GM23338 (cell line): ENCODE measurements around the gene ARFIP1. TPM values are rescaled to one million over a fixed set of nuclear protein-coding genes. Genes with fewer than 3 reads are reported as not detected.

Source experiments
- ATAC-seq: fragments of 200-7000 bp; cut with Tn5 transposase; 3 replicates; pipeline ENCODE4 v1.9.1; 2020
- DNase-seq: peaks from one replicate; pipeline ENCODE4 v3.0.0-alpha.2; 2015; ENCODE audit warnings: low spot score
- H2AFZ ChIP-seq: fragments of 200-600 bp; sonication (generic); 2 replicates; pipeline ENCODE4 v1.8.0; 2016; ENCODE audit warnings: antibody characterized with exemption, mild to moderate bottlenecking, moderate library complexity
- H3F3A ChIP-seq: fragments of 200-600 bp; sonication (generic); replicated peaks from 2 replicates; pipeline ENCODE4 v1.8.0; 2017; ENCODE audit warnings: antibody characterized with exemption, mixed run types, low read depth
- H3K27ac ChIP-seq: fragments of 200-600 bp; sonication (generic); 2 replicates; pipeline ENCODE4 v1.6.1; 2016; ENCODE audit warnings: low read depth
- H3K27me3 ChIP-seq: fragments of 200-600 bp; sonication (generic); 2 replicates; pipeline ENCODE4 v1.8.0; 2016; ENCODE audit warnings: mild to moderate bottlenecking, mixed run types, moderate library complexity; ENCODE audit not compliant: insufficient read depth
- H3K36me3 ChIP-seq: fragments of 200-600 bp; sonication (generic); 2 replicates; pipeline ENCODE4 v1.8.0; 2016; ENCODE audit warnings: mild to moderate bottlenecking; ENCODE audit not compliant: insufficient read depth
- H3K4me1 ChIP-seq: fragments of 200-600 bp; sonication (generic); 2 replicates; pipeline ENCODE4 v1.8.0; 2016; ENCODE audit warnings: mild to moderate bottlenecking, moderate library complexity; ENCODE audit not compliant: insufficient read depth
- H3K4me2 ChIP-seq: fragments of 200-600 bp; sonication (generic); 2 replicates; pipeline ENCODE4 v1.7.1; 2017; ENCODE audit warnings: mixed run types
- H3K4me3 ChIP-seq: fragments of 200-600 bp; sonication (generic); 2 replicates; pipeline ENCODE4 v1.6.1; 2016; ENCODE audit warnings: mixed run types
- H3K79me2 ChIP-seq: fragments of 200-600 bp; sonication (generic); replicated peaks from 2 replicates; pipeline ENCODE4 v1.8.0; 2017; ENCODE audit warnings: mild to moderate bottlenecking; ENCODE audit not compliant: insufficient read depth
- H3K9me2 ChIP-seq: fragments of 200-600 bp; sonication (generic); 2 replicates; pipeline ENCODE4 v1.8.0; 2017; ENCODE audit not compliant: insufficient read depth
- H4K20me1 ChIP-seq: fragments of 200-600 bp; sonication (generic); replicated peaks from 2 replicates; pipeline ENCODE4 v1.8.0; 2017; ENCODE audit warnings: mild to moderate bottlenecking; ENCODE audit not compliant: insufficient read depth
- H3K27ac Mint-ChIP-seq: 2 replicates; pipeline ENCODE4 v1.8.0; 2020; ENCODE audit warnings: inconsistent platforms, mild to moderate bottlenecking, moderate library complexity, mixed read lengths
- H3K27me3 Mint-ChIP-seq: 3 replicates; pipeline ENCODE4 v1.8.0; 2022; ENCODE audit warnings: low read depth, mild to moderate bottlenecking, moderate library complexity, mixed read lengths, inconsistent platforms; ENCODE audit not compliant: insufficient read depth, poor library complexity
- H3K36me3 Mint-ChIP-seq: 3 replicates; pipeline ENCODE4 v1.8.0; 2021; ENCODE audit warnings: low read depth, mild to moderate bottlenecking, inconsistent platforms, moderate library complexity, mixed read lengths
- H3K4me1 Mint-ChIP-seq: 3 replicates; pipeline ENCODE4 v1.8.0; 2020; ENCODE audit warnings: mild to moderate bottlenecking, inconsistent platforms, mixed read lengths
- H3K4me3 Mint-ChIP-seq: 3 replicates; pipeline ENCODE4 v1.8.0; 2021; ENCODE audit warnings: moderate library complexity, mild to moderate bottlenecking, inconsistent platforms, mixed read lengths
- H3K9me3 Mint-ChIP-seq: 3 replicates; pipeline ENCODE4 v1.8.0; 2020; ENCODE audit warnings: moderate library complexity, mild to moderate bottlenecking, inconsistent platforms, mixed read lengths
- CREB1 ChIP-seq: fragments of 250-450 bp; sonication (Bioruptor Pico); IDR thresholded peaks from 2 replicates; pipeline ENCODE4 v1.5.0; 2020; ENCODE audit warnings: low read depth, mild to moderate bottlenecking, moderate library complexity
- CTCF ChIP-seq, 2 experiments: fragments of 200-600 bp in 1 of 2; sonication (generic) in 1 of 2; conservative IDR thresholded peaks; 2 replicates each; pipeline versions ENCODE4 v1.5.1 to v1.6.1; 2016 to 2017; ENCODE audit warnings: antibody characterized with exemption in 2 of 2, low read depth in 2 of 2, mild to moderate bottlenecking in 2 of 2, moderate library complexity in 1 of 2
- EZH2 ChIP-seq: fragments of 200-600 bp; sonication (generic); IDR thresholded peaks from one replicate; pipeline ENCODE4 v1.8.0; 2017; ENCODE audit warnings: antibody characterized with exemption, mild to moderate bottlenecking, low read depth; ENCODE audit not compliant: unreplicated experiment
- EZH2phosphoT487 ChIP-seq: fragments of 200-600 bp; sonication (generic); IDR thresholded peaks from one replicate; pipeline ENCODE4 v1.8.1; 2018; ENCODE audit warnings: antibody characterized with exemption; ENCODE audit not compliant: unreplicated experiment
- JUNB ChIP-seq: IDR thresholded peaks from one replicate; pipeline ENCODE4 v1.6.1; 2016; ENCODE audit warnings: antibody characterized with exemption; ENCODE audit not compliant: unreplicated experiment
- NANOG ChIP-seq: IDR thresholded peaks from 2 replicates; pipeline ENCODE4 v1.6.1; 2016; ENCODE audit warnings: antibody characterized with exemption, borderline replicate concordance
- POLR2AphosphoS5 ChIP-seq: IDR thresholded peaks from 2 replicates; pipeline ENCODE4 v1.6.1; 2016; ENCODE audit warnings: antibody characterized with exemption, low read depth
- STAT1 ChIP-seq: IDR thresholded peaks from one replicate; pipeline ENCODE4 v1.6.1; 2016; ENCODE audit warnings: antibody characterized with exemption; ENCODE audit not compliant: unreplicated experiment
- ZNF114 ChIP-seq: fragments of 250-450 bp; sonication (Bioruptor Pico); IDR thresholded peaks from 2 replicates; pipeline ENCODE4 v1.5.0; 2020; ENCODE audit warnings: mild to moderate bottlenecking, moderate library complexity
- ZNF331 ChIP-seq: fragments of 250-450 bp; sonication (Bioruptor Pico); IDR thresholded peaks from 2 replicates; pipeline ENCODE4 v1.5.0; 2020; ENCODE audit warnings: low read depth, mild to moderate bottlenecking, moderate library complexity
- ZNF462 ChIP-seq: fragments of 250-450 bp; sonication (Bioruptor Pico); IDR thresholded peaks from 2 replicates; pipeline ENCODE4 v1.5.0; 2020; ENCODE audit warnings: mild to moderate bottlenecking, moderate library complexity
- polyA plus RNA-seq: library from polyadenylated mRNA; unstranded; fragments of >200 nt; fragmentation: Nextera tagmentation; extraction: Ambion mirVana; gene quantifications from 2 replicates; pipeline ENCODE4 v1.2.1, GENCODE V29; 2016
- total RNA-seq: library from RNA; depleted of rRNA; stranded (reverse); fragments of >200 nt; shearing (Covaris generic); gene quantifications from 2 replicates; pipeline ENCODE4 v1.2.3, GENCODE V29; 2014
- TF ChIP-seq, protein P1 (sequence below): IDR thresholded peaks from one replicate; pipeline ENCODE4 v1.6.1; 2018; ENCODE audit warnings: antibody characterized with exemption; ENCODE audit not compliant: unreplicated experiment
- TF ChIP-seq, protein P2 (sequence below): IDR thresholded peaks from 2 replicates; pipeline ENCODE4 v1.6.1; 2016; ENCODE audit warnings: antibody characterized with exemption

ARFIP1 gene
- total and polyA plus RNA-seq, 2 experiments from 2014 or later = 46.0 to 49.6 TPM

DNA sequence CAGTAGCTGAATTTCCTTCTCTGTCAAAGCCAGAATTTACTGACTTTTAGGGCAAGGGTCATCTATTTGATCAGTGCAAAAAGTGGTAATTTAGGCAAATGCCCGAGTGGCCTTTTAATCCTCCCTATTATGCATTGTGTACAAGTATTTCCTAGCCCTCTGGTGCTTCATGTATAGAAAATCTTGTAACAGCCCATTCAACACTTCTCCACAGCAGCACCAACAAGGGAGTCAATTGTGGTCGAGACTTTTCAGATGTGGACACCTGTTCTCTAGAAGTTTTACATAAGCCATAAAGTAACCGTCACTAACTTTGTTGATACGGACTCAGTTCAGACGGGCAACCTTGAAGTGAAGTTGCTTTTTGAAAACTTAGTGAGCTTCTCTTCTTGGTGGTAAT is 105.4 kb downstream of the ARFIP1 start:
- H3F3A ChIP-seq = no peaks in the 10 kb centered on the region
- no peak overlapping the region for H2AFZ ChIP-seq
- no peaks in the 10 kb centered on the region for H3K27me3 ChIP-seq
- Mint-ChIP-seq H3K4me1 (peaks cover 18% of the 10 kb centered on the region), H3K4me3 (no peak overlapping the region), H3K9me3 (no peaks in the 10 kb centered on the region), H3K36me3 (peaks cover under 1% of the 10 kb centered on the region; the same call in 1 of the 3 replicates), H3K27me3 (no peaks in the 10 kb centered on the region), H3K27ac (peak overlapping the region; percentile 28; the same call in 1 of the 2 replicates)
- H3K27ac ChIP-seq = no peak overlapping the region; the same call in 1 of the 2 replicates
- ATAC-seq = no peak
- TF ChIP-seq CREB1 (no peak), POLR2AphosphoS5 (no peak), EZH2 (no peak), ZNF331 (CRISPR knock-in tag) (no peak), JUNB (no peak), EZH2phosphoT487 (no peak), ZNF462 (CRISPR knock-in tag) (no peak), CTCF (conservative IDR thresholded peaks at IDR 0.05; ENCODE audit: low read depth in 2 of 2) (no peak), ZNF114 (CRISPR knock-in tag) (no peak), STAT1 (no peak), NANOG (no peak)
- TF ChIP-seq, protein P1, sequence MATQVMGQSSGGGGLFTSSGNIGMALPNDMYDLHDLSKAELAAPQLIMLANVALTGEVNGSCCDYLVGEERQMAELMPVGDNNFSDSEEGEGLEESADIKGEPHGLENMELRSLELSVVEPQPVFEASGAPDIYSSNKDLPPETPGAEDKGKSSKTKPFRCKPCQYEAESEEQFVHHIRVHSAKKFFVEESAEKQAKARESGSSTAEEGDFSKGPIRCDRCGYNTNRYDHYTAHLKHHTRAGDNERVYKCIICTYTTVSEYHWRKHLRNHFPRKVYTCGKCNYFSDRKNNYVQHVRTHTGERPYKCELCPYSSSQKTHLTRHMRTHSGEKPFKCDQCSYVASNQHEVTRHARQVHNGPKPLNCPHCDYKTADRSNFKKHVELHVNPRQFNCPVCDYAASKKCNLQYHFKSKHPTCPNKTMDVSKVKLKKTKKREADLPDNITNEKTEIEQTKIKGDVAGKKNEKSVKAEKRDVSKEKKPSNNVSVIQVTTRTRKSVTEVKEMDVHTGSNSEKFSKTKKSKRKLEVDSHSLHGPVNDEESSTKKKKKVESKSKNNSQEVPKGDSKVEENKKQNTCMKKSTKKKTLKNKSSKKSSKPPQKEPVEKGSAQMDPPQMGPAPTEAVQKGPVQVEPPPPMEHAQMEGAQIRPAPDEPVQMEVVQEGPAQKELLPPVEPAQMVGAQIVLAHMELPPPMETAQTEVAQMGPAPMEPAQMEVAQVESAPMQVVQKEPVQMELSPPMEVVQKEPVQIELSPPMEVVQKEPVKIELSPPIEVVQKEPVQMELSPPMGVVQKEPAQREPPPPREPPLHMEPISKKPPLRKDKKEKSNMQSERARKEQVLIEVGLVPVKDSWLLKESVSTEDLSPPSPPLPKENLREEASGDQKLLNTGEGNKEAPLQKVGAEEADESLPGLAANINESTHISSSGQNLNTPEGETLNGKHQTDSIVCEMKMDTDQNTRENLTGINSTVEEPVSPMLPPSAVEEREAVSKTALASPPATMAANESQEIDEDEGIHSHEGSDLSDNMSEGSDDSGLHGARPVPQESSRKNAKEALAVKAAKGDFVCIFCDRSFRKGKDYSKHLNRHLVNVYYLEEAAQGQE = no peak
- TF ChIP-seq, protein P2, sequence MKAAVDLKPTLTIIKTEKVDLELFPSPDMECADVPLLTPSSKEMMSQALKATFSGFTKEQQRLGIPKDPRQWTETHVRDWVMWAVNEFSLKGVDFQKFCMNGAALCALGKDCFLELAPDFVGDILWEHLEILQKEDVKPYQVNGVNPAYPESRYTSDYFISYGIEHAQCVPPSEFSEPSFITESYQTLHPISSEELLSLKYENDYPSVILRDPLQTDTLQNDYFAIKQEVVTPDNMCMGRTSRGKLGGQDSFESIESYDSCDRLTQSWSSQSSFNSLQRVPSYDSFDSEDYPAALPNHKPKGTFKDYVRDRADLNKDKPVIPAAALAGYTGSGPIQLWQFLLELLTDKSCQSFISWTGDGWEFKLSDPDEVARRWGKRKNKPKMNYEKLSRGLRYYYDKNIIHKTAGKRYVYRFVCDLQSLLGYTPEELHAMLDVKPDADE = no peak
- H3K4me2 ChIP-seq = no peak overlapping the region
- H3K4me1 ChIP-seq = peaks cover 12% of the 10 kb centered on the region; the same call in 1 of the 2 replicates
- no peaks in the 10 kb centered on the region for H4K20me1 ChIP-seq
- DNase-seq = no peak
- H3K79me2 ChIP-seq = no peaks in the 10 kb centered on the region
- H3K4me3 ChIP-seq = no peak overlapping the region
- no peaks in the 10 kb centered on the region for H3K9me2 ChIP-seq
- H3K36me3 ChIP-seq = no peaks in the 10 kb centered on the region
